Skeletal muscle tissue (tissue), 4 donors: Measurements from ENCODE around the gene LRBA. TPM values are rescaled to one million over a fixed set of nuclear protein-coding genes. Genes with fewer than 3 reads are reported as not detected.

ENCODE experiments used
- H3K27ac ChIP-seq: one replicate; pipeline ENCODE4 v1.7.0; 2013; ENCODE audit warnings: mild to moderate bottlenecking, low read depth, low read length, inconsistent platforms
- H3K27me3 ChIP-seq, 3 donors: one replicate each; pipeline ENCODE4 v1.7.0; 2013; ENCODE audit warnings: low read length in 3 of 3; ENCODE audit not compliant: control insufficient read depth in 3 of 3, insufficient read depth in 3 of 3
- H3K36me3 ChIP-seq, 3 donors: one replicate each; pipeline ENCODE4 v1.7.0; 2013; ENCODE audit warnings: low read length in 3 of 3; ENCODE audit not compliant: control insufficient read depth in 3 of 3, insufficient read depth in 3 of 3
- H3K4me1 ChIP-seq, 3 donors: one replicate each; pipeline ENCODE4 v1.7.0; 2013; ENCODE audit warnings: low read length in 3 of 3, mild to moderate bottlenecking in 3 of 3; ENCODE audit not compliant: control insufficient read depth in 3 of 3, insufficient read depth in 3 of 3
- H3K4me3 ChIP-seq, 3 donors: one replicate each; pipeline ENCODE4 v1.7.0; 2013; ENCODE audit warnings: low read length in 3 of 3
- H3K9ac ChIP-seq, 3 donors: one replicate each; pipeline ENCODE4 v1.7.0; 2013; ENCODE audit warnings: low read length in 3 of 3, mild to moderate bottlenecking in 3 of 3, moderate library complexity in 2 of 3, low read depth in 1 of 3
- H3K9me3 ChIP-seq, 3 donors: one replicate each; pipeline ENCODE4 v1.7.0; 2013; ENCODE audit warnings: low read length in 3 of 3; ENCODE audit not compliant: control insufficient read depth in 3 of 3
- total RNA-seq: library from RNA; depleted of rRNA; stranded (reverse); fragments of >200 nt; gene quantifications from one replicate; pipeline ENCODE4 v1.2.3, GENCODE V29; 2014
- donor health status: Osteomylitis.

LRBA gene
- total RNA-seq, 1 donor from 2014 or later = 58.5 TPM

- Histone ChIP-seq H3K27ac (no peak overlapping the region), H3K9ac (no peak overlapping the region), H3K36me3 (no peaks in the 10 kb centered on the region), H3K27me3 (no peaks in the 10 kb centered on the region), H3K9me3 (no peaks in the 10 kb centered on the region), H3K4me1 (no peaks in the 10 kb centered on the region), H3K4me3 (no peak overlapping the region)
Observed at GRCh38 chr4:150244600-150244999, 770.5 kb downstream of the LRBA start.

- Histone ChIP-seq H3K9me3 (no peaks in the 10 kb centered on the region), H3K36me3 (no peaks in the 10 kb centered on the region), H3K4me3 (no peak overlapping the region), H3K27me3 (no peaks in the 10 kb centered on the region), H3K9ac (no peak overlapping the region), H3K4me1 (no peaks in the 10 kb centered on the region), H3K27ac (no peak overlapping the region)
Observed at GRCh38 chr4:150243932-150244331, 771.2 kb downstream of the LRBA start.

GRCh38 chr4:150242820-150243458 is 772.1 kb downstream of the LRBA start:
- Histone ChIP-seq H3K27me3 (no peaks in the 10 kb centered on the region), H3K4me3 (no peak overlapping the region), H3K9ac (no peak overlapping the region), H3K4me1 (no peaks in the 10 kb centered on the region), H3K9me3 (no peaks in the 10 kb centered on the region), H3K27ac (no peak overlapping the region), H3K36me3 (no peaks in the 10 kb centered on the region)

GRCh38 chr4:150240011-150240410 is 775.1 kb downstream of the LRBA start:
- Histone ChIP-seq H3K36me3 (no peaks in the 10 kb centered on the region), H3K27ac (no peak overlapping the region), H3K9me3 (no peaks in the 10 kb centered on the region), H3K4me3 (no peak overlapping the region), H3K9ac (no peak overlapping the region), H3K27me3 (no peaks in the 10 kb centered on the region), H3K4me1 (no peaks in the 10 kb centered on the region)

DNA sequence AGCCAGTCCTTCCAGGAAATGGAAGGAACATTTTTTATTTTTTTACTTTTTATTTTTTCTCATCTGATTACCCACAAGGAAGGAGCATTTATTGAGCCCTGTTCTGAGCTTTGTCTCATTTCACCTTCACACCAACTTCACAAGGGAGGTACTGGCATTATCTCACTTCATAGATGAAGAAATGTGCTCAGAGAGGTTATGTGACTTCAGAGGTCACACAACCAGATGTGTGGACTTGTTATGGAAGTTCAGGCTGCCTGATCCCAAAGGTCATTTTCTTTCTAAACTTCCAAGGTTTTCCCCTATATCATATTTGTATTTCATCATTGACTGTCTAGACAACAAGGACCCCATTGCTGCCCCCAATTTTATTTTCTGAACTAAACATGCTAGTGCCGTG is 776.5 kb downstream of the LRBA start:
- Histone ChIP-seq H3K9me3 (no peaks in the 10 kb centered on the region), H3K4me3 (no peak overlapping the region), H3K4me1 (no peaks in the 10 kb centered on the region), H3K9ac (no peak overlapping the region), H3K27me3 (no peaks in the 10 kb centered on the region), H3K27ac (no peak overlapping the region), H3K36me3 (peaks cover 0 to 7% (median 0%) of the 10 kb centered on the region in 3 donors)

GRCh38 chr4:150237110-150237872 is 777.8 kb downstream of the LRBA start:
- Histone ChIP-seq H3K4me1 (no peaks in the 10 kb centered on the region), H3K9ac (no peak overlapping the region), H3K9me3 (no peaks in the 10 kb centered on the region), H3K27ac (no peak overlapping the region), H3K4me3 (no peak overlapping the region), H3K27me3 (no peaks in the 10 kb centered on the region), H3K36me3 (peaks cover 0 to 7% (median 0%) of the 10 kb centered on the region in 3 donors)

- Histone ChIP-seq H3K36me3 (peaks cover 0 to 7% (median 0%) of the 10 kb centered on the region in 3 donors), H3K9me3 (no peaks in the 10 kb centered on the region), H3K4me1 (no peaks in the 10 kb centered on the region), H3K4me3 (no peak overlapping the region), H3K27me3 (no peaks in the 10 kb centered on the region), H3K27ac (no peak overlapping the region), H3K9ac (no peak overlapping the region)
Observed at GRCh38 chr4:150236626-150237025, 778.5 kb downstream of the LRBA start.

DNA sequence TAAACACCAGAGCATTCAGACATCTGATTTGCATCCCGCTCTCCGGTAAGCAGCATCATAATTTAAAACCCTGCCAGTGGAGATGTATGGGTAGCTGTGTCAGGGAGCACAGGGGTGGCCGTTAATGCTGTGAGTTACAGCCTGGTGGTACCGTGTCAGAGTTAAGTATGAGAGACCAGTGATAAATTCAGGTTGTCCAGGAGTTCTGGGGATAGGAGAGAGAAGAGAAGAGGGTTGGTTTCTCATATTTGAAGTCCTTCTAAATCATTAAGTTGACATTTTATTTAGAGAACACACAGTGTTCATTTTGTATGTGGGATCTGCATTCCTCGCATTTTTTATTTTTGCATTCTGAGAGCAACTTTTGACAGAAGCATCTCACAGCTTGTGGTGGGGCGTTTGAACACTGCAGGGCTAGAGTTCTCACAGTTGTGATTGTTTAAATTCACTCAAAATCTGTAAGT is 779.2 kb downstream of the LRBA start:
- Histone ChIP-seq H3K36me3 (peaks cover 0 to 7% (median 0%) of the 10 kb centered on the region in 3 donors), H3K27me3 (no peaks in the 10 kb centered on the region), H3K4me1 (no peaks in the 10 kb centered on the region), H3K27ac (no peak overlapping the region), H3K9ac (no peak overlapping the region), H3K4me3 (no peak overlapping the region), H3K9me3 (no peaks in the 10 kb centered on the region)

- Histone ChIP-seq H3K9me3 (no peaks in the 10 kb centered on the region), H3K4me1 (no peaks in the 10 kb centered on the region), H3K27me3 (no peaks in the 10 kb centered on the region), H3K27ac (no peak overlapping the region), H3K4me3 (no peak overlapping the region), H3K9ac (no peak overlapping the region), H3K36me3 (peaks cover 0 to 7% (median 0%) of the 10 kb centered on the region in 3 donors)
Observed at GRCh38 chr4:150235317-150235716, 779.8 kb downstream of the LRBA start.

DNA sequence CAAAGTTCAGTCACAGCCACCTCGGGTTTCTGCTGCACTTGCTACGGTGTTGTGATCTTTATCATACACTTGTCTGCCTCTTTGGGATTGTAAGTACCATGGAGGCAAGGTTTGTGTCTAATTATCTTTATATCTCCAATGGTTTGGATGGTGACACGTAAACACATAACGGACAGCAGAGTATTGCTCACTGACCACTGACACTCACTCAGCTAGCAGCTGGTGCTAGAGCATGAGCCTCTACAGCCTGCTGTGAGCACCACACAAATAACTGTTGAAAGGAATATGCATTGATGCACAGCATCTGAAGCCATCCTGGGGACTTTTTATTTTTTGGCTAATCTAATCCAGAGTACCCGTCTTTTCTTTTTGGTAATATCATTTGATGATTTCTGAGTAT is 780.8 kb downstream of the LRBA start:
- H3K27me3 ChIP-seq = no peaks in the 10 kb centered on the region
- no peak overlapping the region for H3K4me3 ChIP-seq
- H3K9ac ChIP-seq = no peak overlapping the region
- H3K9me3 ChIP-seq = no peaks in the 10 kb centered on the region
- H3K27ac ChIP-seq = no peak overlapping the region
- peaks cover 0 to 7% (median 0%) of the 10 kb centered on the region in 3 donors for H3K36me3 ChIP-seq
- H3K4me1 ChIP-seq = no peaks in the 10 kb centered on the region
